HK-2 (cell line): Measurements from ENCODE around the gene TMEM175.

ENCODE experiments used
- DNase-seq: peaks from one replicate; pipeline ENCODE4 v3.0.0-alpha.2; 2018; ENCODE audit not compliant: unreplicated experiment

Gene TMEM175

GRCh38 chr4:946517-947471 is 14.5 kb downstream of the TMEM175 start:
- DNase-seq, result no peak

- DNase-seq, result no peak
Measured at GRCh38 chr4:947491-947971, 15.3 kb downstream of the TMEM175 start.

- no peak for DNase-seq
Measured at GRCh38 chr4:948101-948935, 16.1 kb downstream of the TMEM175 start.

- DNase-seq, result no peak
Measured at GRCh38 chr4:948936-949300, 16.7 kb downstream of the TMEM175 start.

GRCh38 chr4:949656-950055 is 17.4 kb downstream of the TMEM175 start:
- DNase-seq, result no peak

- DNase-seq, result no peak
Measured at GRCh38 chr4:950136-951020, 18.1 kb downstream of the TMEM175 start.

GRCh38 chr4:951186-951585 is 18.9 kb downstream of the TMEM175 start:
- DNase-seq, result no peak

- DNase-seq, result no peak
Measured at GRCh38 chr4:951594-952468, 19.6 kb downstream of the TMEM175 start.

GRCh38 chr4:952881-953573 is 20.8 kb downstream of the TMEM175 start:
- DNase-seq, result no peak

GRCh38 chr4:953574-953915 is 21.3 kb downstream of the TMEM175 start:
- no peak for DNase-seq

GRCh38 chr4:954211-955020 is 22.2 kb downstream of the TMEM175 start:
- DNase-seq, result no peak

- no peak for DNase-seq
Measured at GRCh38 chr4:955161-955921, 23.1 kb downstream of the TMEM175 start.

- no peak for DNase-seq
Measured at GRCh38 chr4:955931-956381, 23.7 kb downstream of the TMEM175 start.

GRCh38 chr4:956531-957230 is 24.4 kb downstream of the TMEM175 start:
- DNase-seq, result no peak

- DNase-seq, result no peak
Measured at GRCh38 chr4:957231-957580, 24.9 kb downstream of the TMEM175 start.

GRCh38 chr4:957581-958313 is 25.5 kb downstream of the TMEM175 start:
- DNase-seq, result no peak

- no peak for DNase-seq
Measured at GRCh38 chr4:958314-958665, 26.0 kb downstream of the TMEM175 start.
